HL-60 (cell line): ENCODE results near the gene AVEN.

Experiments used
- REST ChIP-seq: IDR thresholded peaks from 2 replicates; pipeline ENCODE4 v1.6.1; 2012; ENCODE audit warnings: low read depth; ENCODE audit not compliant: insufficient replicate concordance
- TF ChIP-seq, protein P1 (sequence below): IDR thresholded peaks from one replicate; pipeline ENCODE4 v1.5.1; 2011; ENCODE audit warnings: low read length, control low read depth, inconsistent platforms; ENCODE audit not compliant: insufficient read depth

GRCh38 chr15:33985287-33985686, 53.7 kb downstream of the AVEN start:
- TF ChIP-seq, protein P1, sequence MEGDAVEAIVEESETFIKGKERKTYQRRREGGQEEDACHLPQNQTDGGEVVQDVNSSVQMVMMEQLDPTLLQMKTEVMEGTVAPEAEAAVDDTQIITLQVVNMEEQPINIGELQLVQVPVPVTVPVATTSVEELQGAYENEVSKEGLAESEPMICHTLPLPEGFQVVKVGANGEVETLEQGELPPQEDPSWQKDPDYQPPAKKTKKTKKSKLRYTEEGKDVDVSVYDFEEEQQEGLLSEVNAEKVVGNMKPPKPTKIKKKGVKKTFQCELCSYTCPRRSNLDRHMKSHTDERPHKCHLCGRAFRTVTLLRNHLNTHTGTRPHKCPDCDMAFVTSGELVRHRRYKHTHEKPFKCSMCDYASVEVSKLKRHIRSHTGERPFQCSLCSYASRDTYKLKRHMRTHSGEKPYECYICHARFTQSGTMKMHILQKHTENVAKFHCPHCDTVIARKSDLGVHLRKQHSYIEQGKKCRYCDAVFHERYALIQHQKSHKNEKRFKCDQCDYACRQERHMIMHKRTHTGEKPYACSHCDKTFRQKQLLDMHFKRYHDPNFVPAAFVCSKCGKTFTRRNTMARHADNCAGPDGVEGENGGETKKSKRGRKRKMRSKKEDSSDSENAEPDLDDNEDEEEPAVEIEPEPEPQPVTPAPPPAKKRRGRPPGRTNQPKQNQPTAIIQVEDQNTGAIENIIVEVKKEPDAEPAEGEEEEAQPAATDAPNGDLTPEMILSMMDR: no peak
- TF ChIP-seq REST: no peak
